ENCODE results near the gene C19orf44.
"Not testable (repeated sequence)": the region's sequence is repeated elsewhere in the genome, so short reads cannot be mapped to it uniquely, and the experiment has no call there.

The C19orf44 gene

DNA sequence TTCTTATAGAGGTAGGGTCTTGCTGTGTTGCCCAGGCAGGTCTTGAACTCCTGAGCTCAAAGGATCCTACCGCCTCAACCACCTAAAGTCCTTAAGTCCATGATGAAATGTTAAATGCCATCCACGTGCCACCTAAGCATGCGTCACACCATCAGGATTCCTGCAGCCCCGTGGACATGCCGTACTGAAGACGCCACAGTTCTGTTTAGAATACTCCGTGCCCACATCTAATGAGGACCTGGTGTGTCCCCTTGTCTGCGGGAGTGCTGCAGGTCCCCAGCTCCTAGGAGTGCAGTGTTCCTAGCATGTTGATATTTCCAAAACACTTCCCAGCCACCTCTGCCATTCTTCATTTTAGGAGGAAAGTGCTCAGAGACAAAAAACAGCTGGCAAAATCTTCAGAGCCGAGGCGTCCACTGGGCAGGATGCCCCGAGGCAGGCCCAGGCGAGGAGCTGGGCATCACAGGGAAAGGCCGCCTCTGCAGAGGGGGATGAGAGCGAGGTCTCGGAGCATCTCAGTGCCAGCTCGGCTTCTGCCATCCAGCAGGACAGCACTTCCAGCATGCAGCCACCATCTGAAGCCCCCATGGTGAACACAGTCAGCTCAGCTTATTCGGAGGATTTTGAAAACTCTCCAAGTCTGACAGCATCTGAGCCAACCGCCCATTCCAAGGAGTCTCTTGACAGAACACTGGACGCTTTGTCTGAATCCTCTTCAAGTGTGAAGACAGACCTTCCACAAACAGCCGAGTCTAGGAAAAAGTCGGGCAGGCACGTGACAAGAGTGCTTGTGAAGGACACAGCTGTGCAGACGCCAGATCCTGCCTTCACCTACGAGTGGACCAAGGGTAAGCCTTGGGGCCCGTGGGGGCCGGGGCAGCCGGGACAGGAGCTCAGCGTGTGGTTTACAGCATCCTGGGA is 13.2 kb downstream of the C19orf44 start:
- Histone ChIP-seq H3K4me3 (no peak overlapping the region), H3K4me1 (0 out of 2 replicates have a peak, but pooled peaks cover under 1% of the 10 kb centered on the region), H3K27me3 (no peaks in the 10 kb centered on the region), H4K20me1 (peaks cover 3% of the 10 kb centered on the region; the same call in 1 of the 2 replicates), H3K9ac (no peak overlapping the region), H3K4me2 (no peak overlapping the region), H3K36me3 (peaks cover 68% of the 10 kb centered on the region), H3K27ac (no peak overlapping the region), H3K9me3 (no peaks in the 10 kb centered on the region)
- no peak for TF ChIP-seq Cebpa-rat (IDR thresholded peaks at IDR 0.05)

DNA sequence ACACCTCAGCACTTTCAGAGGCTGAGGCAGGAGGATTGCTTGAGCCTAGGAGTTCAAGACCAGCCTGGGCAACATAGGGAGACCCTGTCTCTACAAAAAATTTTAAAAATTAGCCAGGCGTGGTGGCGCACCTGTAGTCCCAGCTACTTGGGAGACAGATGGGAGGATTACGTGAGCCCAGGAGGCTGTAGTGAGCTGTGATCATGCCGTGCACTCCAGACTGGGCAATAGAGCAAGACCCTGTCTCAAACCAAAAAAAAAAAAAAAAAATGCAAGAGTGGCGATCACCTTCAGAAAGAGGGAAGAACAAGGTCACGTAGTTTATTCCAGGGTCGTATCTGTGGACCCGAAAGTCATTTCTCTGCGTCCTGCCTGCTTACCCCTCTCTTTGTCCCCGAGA is 16.4 kb downstream of the C19orf44 start:
- H3K27ac ChIP-seq, H3K9ac ChIP-seq, H3K4me1 ChIP-seq, H3K4me2 ChIP-seq, H3K9me3 ChIP-seq, H3K27me3 ChIP-seq, H3K4me3 ChIP-seq: not testable (repeated sequence)
- H4K20me1 ChIP-seq = peaks cover 19% of the 10 kb centered on the region
- H3K36me3 ChIP-seq = peaks cover 73% of the 10 kb centered on the region

DNA sequence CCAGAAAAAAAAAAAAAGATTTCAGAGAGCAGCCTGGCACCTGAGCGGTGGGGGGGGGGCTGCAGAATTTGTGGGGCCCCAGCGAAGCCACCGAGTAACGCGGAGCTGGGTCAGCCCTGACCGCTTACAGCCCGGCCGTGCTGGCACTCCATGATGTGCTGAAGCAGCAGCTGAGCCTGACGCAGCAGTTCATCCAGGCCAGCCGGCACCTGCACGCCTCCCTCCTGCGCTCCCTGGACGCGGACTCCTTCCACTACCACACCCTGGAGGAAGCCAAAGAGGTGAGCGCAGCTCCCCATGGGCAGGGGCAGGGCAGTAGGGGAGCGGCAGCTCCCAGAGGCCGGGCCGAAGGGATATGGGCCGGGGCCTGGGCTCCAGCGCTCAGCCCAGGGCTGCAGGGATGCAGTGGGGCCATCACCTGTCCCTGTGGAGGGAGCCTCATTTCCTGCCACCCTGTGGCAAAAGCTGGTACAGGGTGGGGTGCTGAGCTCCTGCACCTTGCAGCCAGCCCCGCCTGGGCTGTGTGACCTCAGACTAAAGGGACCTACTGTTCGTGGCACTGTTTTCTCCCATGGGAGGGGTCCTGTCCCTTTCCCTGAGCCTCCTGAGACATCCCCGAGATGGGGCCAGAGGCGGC is 18.3 kb downstream of the C19orf44 start:
- Histone ChIP-seq H3K4me1 (peaks cover 8% of the 10 kb centered on the region), H3K4me2 (no peak overlapping the region), H4K20me1 (peaks cover 38% of the 10 kb centered on the region), H3K27me3 (no peaks in the 10 kb centered on the region), H3K27ac (no peak overlapping the region), H3K36me3 (peaks cover 86% of the 10 kb centered on the region), H3K9ac (no peak overlapping the region), H3K4me3 (no peak overlapping the region), H3K9me3 (no peaks in the 10 kb centered on the region)
- no peak for TF ChIP-seq Cebpa-rat (IDR thresholded peaks at IDR 0.05)

DNA sequence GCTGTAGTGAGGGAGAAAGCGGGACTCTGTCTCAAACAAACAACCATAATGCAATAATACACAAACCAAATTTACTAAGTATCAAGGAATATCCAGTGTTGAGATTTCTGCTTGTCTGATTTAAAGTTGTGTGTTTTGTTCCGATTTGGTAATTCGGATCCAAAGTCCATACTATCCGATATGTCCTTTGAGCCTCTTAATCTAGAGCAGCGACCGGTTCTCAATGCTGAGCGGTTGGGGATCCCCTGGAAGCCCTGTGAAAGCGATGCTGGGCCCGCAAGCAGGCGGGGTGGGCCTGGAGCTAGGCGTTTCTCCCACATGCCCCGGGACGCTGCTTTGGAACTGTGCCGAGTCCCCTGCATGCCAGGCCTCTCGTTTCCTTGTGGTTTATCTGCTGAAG is 20.2 kb downstream of the C19orf44 start:
- Histone ChIP-seq H4K20me1 (peaks cover 57% of the 10 kb centered on the region), H3K27me3 (no peaks in the 10 kb centered on the region), H3K36me3 (peaks cover 86% of the 10 kb centered on the region), H3K9ac (no peak overlapping the region), H3K27ac (no peak overlapping the region), H3K4me2 (no peak overlapping the region), H3K4me1 (peaks cover 8% of the 10 kb centered on the region), H3K9me3 (no peaks in the 10 kb centered on the region), H3K4me3 (no peak overlapping the region)
- TF ChIP-seq Cebpa-rat (IDR thresholded peaks at IDR 0.05) = no peak

DNA sequence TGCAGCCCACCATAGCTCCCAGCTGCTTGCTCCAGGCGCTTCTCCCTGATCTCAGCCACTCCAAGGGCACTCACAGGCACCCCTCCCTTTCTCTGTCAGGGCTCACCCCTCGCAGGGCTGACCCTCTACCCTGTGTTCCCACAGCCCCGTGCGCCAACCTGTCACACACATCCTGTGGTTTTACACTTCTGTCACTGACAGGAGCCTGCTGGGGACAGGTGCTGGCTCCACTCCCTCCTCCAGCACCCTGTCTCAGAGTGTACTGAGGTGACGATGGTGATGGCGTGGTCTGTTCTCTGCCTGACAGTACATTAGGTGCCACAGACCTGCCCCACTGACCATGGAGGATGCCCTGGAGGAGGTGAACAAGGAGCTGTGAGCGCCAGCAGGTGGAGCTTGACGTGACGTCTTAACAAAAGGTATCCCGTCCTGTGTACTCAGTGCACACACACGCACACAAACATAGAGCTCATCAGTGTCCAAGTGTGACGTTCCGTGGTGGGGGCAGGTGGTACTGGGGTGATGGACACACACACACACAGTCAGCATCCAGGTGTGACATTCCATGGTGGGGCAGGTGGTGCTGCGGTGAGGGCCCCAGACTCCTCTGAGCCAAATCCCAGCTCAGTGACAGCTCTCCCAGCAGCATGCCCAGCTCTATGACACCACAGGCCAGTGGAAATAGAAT is 20.9 kb downstream of the C19orf44 start:
- H3K27ac ChIP-seq = no peak overlapping the region
- H3K9me3 ChIP-seq = no peaks in the 10 kb centered on the region
- H3K4me3 ChIP-seq = no peak overlapping the region
- TF ChIP-seq Cebpa-rat (IDR thresholded peaks at IDR 0.05) = no peak
- H4K20me1 ChIP-seq = peaks cover 63% of the 10 kb centered on the region
- peaks cover 90% of the 10 kb centered on the region for H3K36me3 ChIP-seq
- no peak overlapping the region for H3K9ac ChIP-seq
- H3K27me3 ChIP-seq = no peaks in the 10 kb centered on the region
- H3K4me1 ChIP-seq = peaks cover 8% of the 10 kb centered on the region
- H3K4me2 ChIP-seq = no peak overlapping the region

DNA sequence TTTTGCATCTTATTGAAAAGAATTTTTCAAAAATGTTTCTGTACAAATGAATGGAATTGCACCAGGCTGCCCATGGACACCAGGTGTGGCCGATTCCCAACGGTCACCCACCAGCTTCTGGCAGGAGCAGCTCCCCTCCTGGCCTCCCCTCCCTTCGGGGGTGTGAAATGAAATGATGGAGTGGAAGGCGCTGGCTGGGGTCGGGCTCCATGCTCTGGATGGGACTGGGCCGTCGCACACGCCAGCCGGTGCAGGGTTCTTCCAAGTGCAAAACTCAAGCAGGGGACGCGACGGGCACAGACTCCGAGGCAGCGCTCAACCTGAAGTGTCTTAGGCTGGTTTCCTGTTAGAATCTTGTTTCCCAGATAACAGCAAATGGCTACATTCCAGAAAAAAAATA is 21.9 kb downstream of the C19orf44 start:
- H3K9me3 ChIP-seq = no peaks in the 10 kb centered on the region
- TF ChIP-seq Cebpa-rat (IDR thresholded peaks at IDR 0.05) = no peak
- no peak overlapping the region for H3K4me2 ChIP-seq
- H3K27ac ChIP-seq = no peak overlapping the region
- peaks cover 71% of the 10 kb centered on the region for H4K20me1 ChIP-seq
- peaks cover 90% of the 10 kb centered on the region for H3K36me3 ChIP-seq
- H3K9ac ChIP-seq = no peak overlapping the region
- H3K4me1 ChIP-seq = peaks cover 8% of the 10 kb centered on the region
- H3K4me3 ChIP-seq = no peak overlapping the region
- H3K27me3 ChIP-seq = no peaks in the 10 kb centered on the region

DNA sequence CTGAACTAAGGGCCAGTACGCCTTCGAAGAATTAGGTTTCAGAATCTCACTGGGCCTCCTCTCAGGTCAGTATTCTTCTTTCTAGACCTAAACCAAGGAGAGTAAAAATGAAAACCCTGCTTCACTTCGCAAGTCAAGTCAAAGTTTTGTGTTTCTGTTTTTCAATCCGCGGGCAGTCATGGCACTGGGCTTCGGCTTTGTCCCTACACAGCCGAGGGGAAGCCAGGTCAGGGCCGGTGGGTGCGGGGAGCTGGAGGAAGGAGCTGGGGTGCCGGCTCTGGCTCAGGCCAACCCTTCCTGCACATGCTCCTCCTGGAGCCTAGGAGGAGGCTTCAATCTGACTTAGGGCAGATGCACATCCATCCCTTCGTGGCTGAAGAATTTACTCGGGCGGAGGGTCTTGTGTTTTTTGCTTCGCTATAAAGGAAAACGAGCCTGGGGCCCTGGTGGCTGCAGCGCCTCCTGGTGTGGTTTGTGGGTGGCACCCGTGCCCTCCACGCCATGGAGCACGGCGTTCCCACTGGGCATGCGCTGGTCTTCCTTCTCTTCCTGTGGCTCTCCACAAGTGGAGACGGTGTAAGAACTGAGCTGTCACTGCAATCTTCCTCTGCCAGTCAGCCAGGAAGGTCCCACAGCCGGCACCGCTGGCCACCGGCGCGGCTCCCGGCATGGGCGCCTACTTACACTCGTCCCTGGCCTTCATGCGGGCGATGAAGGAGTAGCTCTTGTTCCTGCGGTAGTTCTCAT is 22.5 kb downstream of the C19orf44 start:
- Histone ChIP-seq H3K4me1 (peaks cover 8% of the 10 kb centered on the region), H3K27me3 (no peaks in the 10 kb centered on the region), H3K36me3 (peaks cover 90% of the 10 kb centered on the region), H3K9ac (no peak overlapping the region), H4K20me1 (peaks cover 77% of the 10 kb centered on the region), H3K4me3 (no peak overlapping the region), H3K9me3 (no peaks in the 10 kb centered on the region), H3K27ac (no peak overlapping the region), H3K4me2 (no peak overlapping the region)
- TF ChIP-seq Cebpa-rat (IDR thresholded peaks at IDR 0.05) = no peak

DNA sequence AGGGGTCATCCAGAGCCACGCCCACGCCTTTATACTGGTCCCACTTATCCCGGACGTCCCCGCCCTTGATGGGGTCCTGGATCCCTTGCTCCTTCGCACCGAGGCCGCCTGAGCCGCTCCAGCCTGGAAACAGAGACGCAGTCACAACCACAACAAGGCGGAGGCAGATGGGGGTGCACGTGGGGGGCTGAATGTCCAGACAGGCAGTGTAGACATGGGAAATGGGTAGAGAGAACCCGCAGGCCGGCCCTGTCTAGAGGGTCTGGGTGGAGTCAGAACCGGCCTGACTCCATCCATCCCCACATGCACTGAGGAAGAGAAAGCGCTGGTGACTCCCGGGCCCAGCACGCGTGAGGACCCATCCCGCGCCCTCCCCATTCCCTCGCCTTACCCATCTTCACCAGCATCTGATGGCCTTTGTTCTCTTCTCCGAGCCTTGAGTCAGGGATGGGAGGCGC is 23.1 kb downstream of the C19orf44 start:
- no peak overlapping the region for H3K9ac ChIP-seq
- no peaks in the 10 kb centered on the region for H3K9me3 ChIP-seq
- H3K27me3 ChIP-seq = no peaks in the 10 kb centered on the region
- H4K20me1 ChIP-seq = peaks cover 82% of the 10 kb centered on the region
- no peak overlapping the region for H3K4me3 ChIP-seq
- peaks cover 8% of the 10 kb centered on the region for H3K4me1 ChIP-seq
- TF ChIP-seq Cebpa-rat (IDR thresholded peaks at IDR 0.05) = no peak
- no peak overlapping the region for H3K27ac ChIP-seq
- H3K4me2 ChIP-seq = no peak overlapping the region
- peaks cover 93% of the 10 kb centered on the region for H3K36me3 ChIP-seq
